Thymus (tissue), 11 donors: Measurements from ENCODE around the gene TUBB8B. TPM values are rescaled to one million over a fixed set of nuclear protein-coding genes. Genes with fewer than 3 reads are reported as not detected.
"Not testable (repeated sequence)": the region's sequence is repeated elsewhere in the genome, so short reads cannot be mapped to it uniquely, and the experiment has no call there.

Source experiments
- DNase-seq, 9 donors: peaks; one replicate each; pipeline ENCODE4 v3.0.0-alpha.2; 2013; ENCODE audit warnings: low spot score in 9 of 9, low read depth in 6 of 9, missing footprints in 1 of 9
- H3K27ac ChIP-seq, 2 donors: one replicate each; pipeline ENCODE4 v1.5.1; 2013; ENCODE audit warnings: control low read depth in 1 of 2, low read depth in 1 of 2, low read length in 1 of 2, mild to moderate bottlenecking in 1 of 2, moderate library complexity in 1 of 2
- H3K27me3 ChIP-seq, 2 donors: one replicate each; pipeline ENCODE4 v1.5.1; 2013; ENCODE audit warnings: low read length in 1 of 2; ENCODE audit not compliant: control insufficient read depth in 2 of 2, insufficient read depth in 1 of 2
- H3K36me3 ChIP-seq, 2 donors: one replicate each; pipeline ENCODE4 v1.5.1; 2013; ENCODE audit warnings: low read length in 1 of 2, mild to moderate bottlenecking in 1 of 2, moderate library complexity in 1 of 2; ENCODE audit not compliant: control insufficient read depth in 2 of 2, insufficient read depth in 2 of 2
- H3K4me1 ChIP-seq, 2 donors: one replicate each; pipeline ENCODE4 v1.5.1; 2013; ENCODE audit warnings: low read length in 2 of 2; ENCODE audit not compliant: control insufficient read depth in 2 of 2, insufficient read depth in 2 of 2
- H3K4me3 ChIP-seq, 2 donors: one replicate each; pipeline ENCODE4 v1.5.1; 2013; ENCODE audit warnings: low read length in 2 of 2, control low read depth in 1 of 2, mild to moderate bottlenecking in 1 of 2
- H3K9me3 ChIP-seq, 2 donors: one replicate each; pipeline ENCODE4 v1.5.1; 2013; ENCODE audit warnings: low read length in 1 of 2, mild to moderate bottlenecking in 1 of 2; ENCODE audit not compliant: control insufficient read depth in 2 of 2, insufficient read depth in 1 of 2
- WGBS: extraction: QIAGEN DNeasy Blood & Tissue Kit; methylation state at CpG from one replicate; pipeline ENCODE4 v1.1.7; 2013; 5-methylcytosine and 5-hydroxymethylcytosine counted together
- polyA plus RNA-seq: library from polyadenylated mRNA; stranded (reverse); fragments of 200-250 nt; gene quantifications from one replicate; pipeline ENCODE4 v1.2.3, GENCODE V29; 2013
- total RNA-seq: library from RNA; stranded (reverse); fragments of 120-200 nt; gene quantifications from one replicate; pipeline ENCODE4 v1.2.4, GENCODE V29; 2013
- donor health status: healthy.

The TUBB8B gene
- total and polyA plus RNA-seq, 2 donors: 0.14 to 1.2 TPM

- not testable (repeated sequence) for H3K4me3 ChIP-seq, H3K36me3 ChIP-seq, H3K9me3 ChIP-seq, DNase-seq, H3K4me1 ChIP-seq, H3K27me3 ChIP-seq, H3K27ac ChIP-seq
- WGBS: 89% methylated on average over 1 of the region's 1 CpG
Observed at GRCh38 chr18:54388-54787, 5.0 kb upstream of the TUBB8B start.

DNA sequence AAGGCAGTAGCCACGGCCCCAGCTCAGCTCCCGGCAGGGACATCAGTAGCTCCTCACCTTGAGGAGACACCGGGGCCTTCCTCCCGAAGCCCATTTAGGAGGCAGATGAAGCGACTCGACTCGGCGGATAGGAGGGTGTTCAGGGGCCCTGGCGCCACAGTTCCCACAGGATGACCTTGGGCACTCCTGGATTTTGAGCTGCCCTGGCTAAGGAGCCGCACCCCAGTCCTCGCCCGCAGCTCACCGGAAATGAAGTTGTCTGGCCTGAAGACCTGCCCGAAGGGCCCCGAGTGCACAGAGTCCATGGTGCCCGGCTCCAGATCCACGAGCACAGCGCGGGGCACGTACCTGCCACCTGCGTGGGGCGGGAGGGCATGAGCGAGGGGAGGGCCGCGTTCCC lies 719 bp downstream of the TUBB8B start:
- not testable (repeated sequence) for H3K27me3 ChIP-seq, DNase-seq, H3K9me3 ChIP-seq, H3K27ac ChIP-seq, H3K36me3 ChIP-seq, H3K4me1 ChIP-seq, H3K4me3 ChIP-seq
- 93% methylated on average over 25 of the region's 25 CpGs for WGBS

DNA sequence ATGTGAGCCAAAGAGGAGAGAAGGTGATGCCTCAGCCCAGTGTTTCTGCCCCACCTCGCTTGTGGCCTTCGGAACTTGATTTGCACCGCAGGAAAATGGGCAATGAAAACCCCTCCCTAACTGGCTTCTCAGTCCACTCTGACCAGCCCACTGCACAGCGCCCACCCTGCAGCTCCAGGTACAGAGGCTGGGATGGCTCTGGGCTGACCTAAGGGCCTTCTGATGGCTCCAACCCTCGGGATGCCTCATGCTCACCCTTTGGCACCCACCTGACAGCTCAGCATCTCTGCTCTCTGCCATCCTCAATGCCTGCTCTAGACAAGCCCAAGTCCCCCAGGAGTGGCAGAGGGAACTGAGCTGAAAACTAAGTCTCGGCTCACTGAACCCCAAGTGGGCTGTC lies 36.2 kb downstream of the TUBB8B start:
- H3K27me3 ChIP-seq, DNase-seq, H3K27ac ChIP-seq, H3K9me3 ChIP-seq, H3K36me3 ChIP-seq, H3K4me1 ChIP-seq, H3K4me3 ChIP-seq: not testable (repeated sequence)
- WGBS: no CpG with 5 or more reads among the region's 6 CpGs

GRCh38 chr18:12773-13172 lies 36.6 kb downstream of the TUBB8B start:
- H3K36me3 ChIP-seq: not testable (repeated sequence)

DNA sequence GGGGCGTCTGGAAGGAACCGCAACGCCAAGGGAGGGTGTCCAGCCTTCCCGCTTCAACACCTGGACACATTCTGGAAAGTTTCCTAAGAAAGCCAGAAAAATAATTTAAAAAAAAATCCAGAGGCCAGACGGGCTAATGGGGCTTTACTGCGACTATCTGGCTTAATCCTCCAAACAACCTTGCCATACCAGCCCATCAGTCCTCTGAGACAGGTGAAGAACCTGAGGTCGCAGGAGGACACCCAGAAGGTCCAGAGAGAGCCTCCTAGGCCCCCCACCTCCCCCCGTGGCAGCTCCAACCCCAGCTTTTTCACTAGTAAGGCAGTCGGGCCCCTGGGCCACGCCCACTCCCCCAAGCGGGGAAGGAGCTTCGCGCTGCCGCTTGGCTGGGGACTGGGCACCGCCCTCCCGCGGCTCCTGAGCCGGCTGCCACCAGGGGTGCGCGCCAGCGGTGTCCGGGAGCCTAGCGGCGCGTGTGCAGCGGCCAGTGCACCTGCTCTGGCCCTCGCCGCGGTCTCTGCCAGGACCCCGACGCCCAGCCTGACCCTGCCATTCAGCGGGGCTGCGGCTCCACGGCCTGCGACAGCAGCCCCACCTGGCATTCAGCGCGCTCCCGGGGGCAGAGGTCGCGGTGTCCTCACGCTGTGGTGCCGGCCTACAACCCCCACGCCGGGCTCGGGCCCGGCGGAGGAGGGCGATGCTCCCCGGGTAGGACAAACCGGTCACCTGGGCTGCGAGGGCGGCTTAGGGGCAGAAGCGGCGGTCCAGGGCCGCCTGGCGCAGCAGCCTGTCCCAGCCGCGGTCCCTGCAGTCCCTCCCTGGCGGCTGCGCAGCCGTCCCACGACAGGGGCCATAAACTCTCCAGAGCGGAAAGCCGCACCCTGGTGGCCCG lies 37.8 kb downstream of the TUBB8B start:
- H3K4me3 ChIP-seq, H3K9me3 ChIP-seq, H3K27ac ChIP-seq, H3K36me3 ChIP-seq, H3K4me1 ChIP-seq, DNase-seq, H3K27me3 ChIP-seq: not testable (repeated sequence)
- WGBS: 88% methylated on average over 17 of the region's 65 CpGs

More at GRCh38 chr18:12773-13172, 36.6 kb downstream of the TUBB8B start:
- H3K27ac ChIP-seq, H3K4me1 ChIP-seq, DNase-seq, H3K4me3 ChIP-seq, H3K27me3 ChIP-seq, H3K9me3 ChIP-seq: not testable (repeated sequence)
- no CpG with 5 or more reads among the region's 9 CpGs for WGBS

- DNase-seq, H3K27me3 ChIP-seq: not testable (repeated sequence)
Observed at GRCh38 chr18:10624-11184, 38.7 kb downstream of the TUBB8B start.

GRCh38 chr18:9937-10336 lies 39.5 kb downstream of the TUBB8B start:
- H3K36me3 ChIP-seq, H3K27me3 ChIP-seq, H3K4me3 ChIP-seq, DNase-seq, H3K9me3 ChIP-seq, H3K27ac ChIP-seq, H3K4me1 ChIP-seq: not testable (repeated sequence)

More at GRCh38 chr18:10624-11184, 38.7 kb downstream of the TUBB8B start:
- not testable (repeated sequence) for H3K4me3 ChIP-seq, H3K9me3 ChIP-seq, H3K4me1 ChIP-seq, H3K27ac ChIP-seq, H3K36me3 ChIP-seq
- WGBS: 84% methylated on average over 33 of the region's 75 CpGs

Other genes starting within 250 kb of the TUBB8B start
- 14.6 TPM for gene USP14, start 108.9 kb upstream of the TUBB8B start, total RNA-seq
- 28.4 TPM for gene USP14, start 108.9 kb upstream of the TUBB8B start, polyA plus RNA-seq
- gene THOC1, start 218.4 kb upstream of the TUBB8B start, total RNA-seq: 45.3 TPM
- gene THOC1, start 218.4 kb upstream of the TUBB8B start, polyA plus RNA-seq: 90.5 TPM